Epithelial cell of prostate (primary cell): Measurements from ENCODE around the gene UBE2QL1.
"Not testable (repeated sequence)": the region's sequence is repeated elsewhere in the genome, so short reads cannot be mapped to it uniquely, and the experiment has no call there.

ENCODE experiments used
- DNase-seq: peaks from one replicate; pipeline ENCODE4 v3.0.0-alpha.2; 2011; ENCODE audit warnings: low read depth, low spot score
- H3K27ac ChIP-seq: fragments of 450-650 bp; 2 replicates; pipeline ENCODE4 v1.5.1; 2017; ENCODE audit warnings: mild to moderate bottlenecking

The UBE2QL1 gene

GRCh38 chr5:6492934-6493333 is 44.3 kb downstream of the UBE2QL1 start:
- H3K27ac ChIP-seq, result no peak overlapping the region
- no peak for DNase-seq

- H3K27ac ChIP-seq, result no peak overlapping the region
- no peak for DNase-seq
Measured at GRCh38 chr5:6493681-6494454, 45.2 kb downstream of the UBE2QL1 start.

- no peak overlapping the region for H3K27ac ChIP-seq
- DNase-seq, result no peak
Measured at GRCh38 chr5:6494939-6495338, 46.3 kb downstream of the UBE2QL1 start.

GRCh38 chr5:6495433-6496206 is 47.0 kb downstream of the UBE2QL1 start:
- no peak overlapping the region for H3K27ac ChIP-seq
- no peak for DNase-seq

- no peak for DNase-seq
- H3K27ac ChIP-seq, result no peak overlapping the region
Measured at GRCh38 chr5:6496207-6496584, 47.5 kb downstream of the UBE2QL1 start.

- no peak for DNase-seq
- H3K27ac ChIP-seq, result no peak overlapping the region
Measured at GRCh38 chr5:6496636-6497035, 48.0 kb downstream of the UBE2QL1 start.

- no peak overlapping the region for H3K27ac ChIP-seq
- no peak for DNase-seq
Measured at GRCh38 chr5:6497262-6497661, 48.6 kb downstream of the UBE2QL1 start.

GRCh38 chr5:6498968-6499367 is 50.3 kb downstream of the UBE2QL1 start:
- DNase-seq, result no peak

GRCh38 chr5:6501701-6502100 is 53.0 kb downstream of the UBE2QL1 start:
- no peak for DNase-seq
- H3K27ac ChIP-seq, result no peak overlapping the region

More at GRCh38 chr5:6498968-6499367, 50.3 kb downstream of the UBE2QL1 start:
- H3K27ac ChIP-seq, result no peak overlapping the region

- no peak for DNase-seq
- H3K27ac ChIP-seq, result no peak overlapping the region
Measured at GRCh38 chr5:6502421-6502820, 53.8 kb downstream of the UBE2QL1 start.

- no peak overlapping the region for H3K27ac ChIP-seq
- no peak for DNase-seq
Measured at GRCh38 chr5:6503342-6503741, 54.7 kb downstream of the UBE2QL1 start.

- no peak overlapping the region for H3K27ac ChIP-seq
- no peak for DNase-seq
Measured at GRCh38 chr5:6504677-6505415, 56.2 kb downstream of the UBE2QL1 start.

GRCh38 chr5:6505416-6505755 is 56.7 kb downstream of the UBE2QL1 start:
- no peak overlapping the region for H3K27ac ChIP-seq
- DNase-seq, result no peak

GRCh38 chr5:6505783-6506557 is 57.3 kb downstream of the UBE2QL1 start:
- no peak overlapping the region for H3K27ac ChIP-seq
- DNase-seq, result no peak

- H3K27ac ChIP-seq, result no peak overlapping the region
- DNase-seq, result no peak
Measured at GRCh38 chr5:6506611-6507010, 58.0 kb downstream of the UBE2QL1 start.

GRCh38 chr5:6508931-6509330 is 60.3 kb downstream of the UBE2QL1 start:
- no peak for DNase-seq
- no peak overlapping the region for H3K27ac ChIP-seq

GRCh38 chr5:6510132-6510531 is 61.5 kb downstream of the UBE2QL1 start:
- DNase-seq, result no peak
- no peak overlapping the region for H3K27ac ChIP-seq

GRCh38 chr5:6510973-6511372 is 62.3 kb downstream of the UBE2QL1 start:
- no peak overlapping the region for H3K27ac ChIP-seq
- DNase-seq, result no peak

GRCh38 chr5:6515812-6516211 is 67.2 kb downstream of the UBE2QL1 start:
- not testable (repeated sequence) for DNase-seq, H3K27ac ChIP-seq

- no peak overlapping the region for H3K27ac ChIP-seq
- DNase-seq, result no peak
Measured at GRCh38 chr5:6516823-6517222, 68.2 kb downstream of the UBE2QL1 start.
